ENCODE measurements around the gene PNPO. TPM values are rescaled to one million over a fixed set of nuclear protein-coding genes. Genes with fewer than 3 reads are reported as not detected.
"Not testable (repeated sequence)": the region's sequence is repeated elsewhere in the genome, so short reads cannot be mapped to it uniquely, and the experiment has no call there.

The PNPO gene
- total and polyA plus RNA-seq, 7 donors: 9.6 to 16.5 (median 14.3) TPM

DNA sequence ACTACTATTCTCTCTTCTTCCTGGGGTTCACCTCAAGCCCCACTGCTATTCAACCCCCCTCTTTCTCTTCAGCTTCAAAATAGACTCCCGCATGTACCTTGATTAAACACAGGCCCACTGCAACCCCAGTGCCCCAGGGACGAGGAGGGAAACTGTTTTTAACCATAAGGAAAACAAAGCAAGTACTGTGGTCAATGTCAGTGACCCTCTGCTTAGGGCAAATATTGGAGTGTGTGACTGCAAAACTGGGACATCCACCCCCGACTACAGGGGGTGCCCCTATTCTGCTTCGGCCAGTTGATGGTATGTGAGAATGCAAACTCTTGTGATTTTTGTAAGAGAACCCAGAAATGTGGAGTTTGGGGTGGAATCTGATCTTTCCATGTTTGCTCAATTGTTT, 9.5 kb upstream of the PNPO start:
- no peak for TF ChIP-seq POLR2A (IDR thresholded peaks at IDR 0.05)
- no peak for TF ChIP-seq EP300 (IDR thresholded peaks at IDR 0.05)
- no peak for TF ChIP-seq POLR2AphosphoS5 (IDR thresholded peaks at IDR 0.05)
- TF ChIP-seq, protein P1, sequence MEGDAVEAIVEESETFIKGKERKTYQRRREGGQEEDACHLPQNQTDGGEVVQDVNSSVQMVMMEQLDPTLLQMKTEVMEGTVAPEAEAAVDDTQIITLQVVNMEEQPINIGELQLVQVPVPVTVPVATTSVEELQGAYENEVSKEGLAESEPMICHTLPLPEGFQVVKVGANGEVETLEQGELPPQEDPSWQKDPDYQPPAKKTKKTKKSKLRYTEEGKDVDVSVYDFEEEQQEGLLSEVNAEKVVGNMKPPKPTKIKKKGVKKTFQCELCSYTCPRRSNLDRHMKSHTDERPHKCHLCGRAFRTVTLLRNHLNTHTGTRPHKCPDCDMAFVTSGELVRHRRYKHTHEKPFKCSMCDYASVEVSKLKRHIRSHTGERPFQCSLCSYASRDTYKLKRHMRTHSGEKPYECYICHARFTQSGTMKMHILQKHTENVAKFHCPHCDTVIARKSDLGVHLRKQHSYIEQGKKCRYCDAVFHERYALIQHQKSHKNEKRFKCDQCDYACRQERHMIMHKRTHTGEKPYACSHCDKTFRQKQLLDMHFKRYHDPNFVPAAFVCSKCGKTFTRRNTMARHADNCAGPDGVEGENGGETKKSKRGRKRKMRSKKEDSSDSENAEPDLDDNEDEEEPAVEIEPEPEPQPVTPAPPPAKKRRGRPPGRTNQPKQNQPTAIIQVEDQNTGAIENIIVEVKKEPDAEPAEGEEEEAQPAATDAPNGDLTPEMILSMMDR (IDR thresholded peaks at IDR 0.05): no peak
- H3K36me3 ChIP-seq: peaks cover 0 to 32% (median 9%) of the 10 kb centered on the region in 4 donors
- H3K4me1 ChIP-seq: no peaks in the 10 kb centered on the region
- no peak overlapping the region for H3K4me3 ChIP-seq
- no peaks in the 10 kb centered on the region for H3K27me3 ChIP-seq
- no peaks in the 10 kb centered on the region for H3K9me3 ChIP-seq
- DNase-seq: no peak
- intact Hi-C loops (cut with DNase I): no loop called here
- no peak overlapping the region for H3K27ac ChIP-seq
- WGBS, 2 donors: 86 to 88% methylated on average over 4 of the region's 4 CpGs

DNA sequence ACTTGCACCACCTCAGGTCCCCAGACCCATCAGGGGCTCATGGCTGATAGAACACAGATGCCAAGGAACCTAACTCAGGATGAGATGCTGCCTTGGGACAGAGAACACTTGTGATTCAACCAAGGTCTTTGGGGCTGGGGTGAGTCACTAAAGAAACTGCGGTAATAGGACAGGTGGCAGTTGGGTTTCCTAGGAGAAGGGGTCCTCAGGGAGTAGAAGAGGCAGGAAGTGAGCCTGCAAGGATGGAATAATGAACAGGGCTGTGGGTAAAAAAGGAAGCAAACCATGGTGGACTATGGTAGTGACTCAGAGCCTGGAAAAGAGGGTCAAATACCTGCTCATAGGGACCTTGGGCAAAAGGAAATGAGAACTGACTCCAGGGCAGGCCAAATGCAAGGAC, 6.5 kb upstream of the PNPO start:
- Histone ChIP-seq H3K27me3 (no peaks in the 10 kb centered on the region), H3K36me3 (peaks cover 0 to 12% (median 0%) of the 10 kb centered on the region in 4 donors), H3K9me3 (no peaks in the 10 kb centered on the region), H3K4me3 (no peak overlapping the region), H3K27ac (no peak overlapping the region), H3K4me1 (no peaks in the 10 kb centered on the region)
- intact Hi-C loops (cut with DNase I): no loop called here
- TF ChIP-seq, protein P1 (IDR thresholded peaks at IDR 0.05): no peak
- TF ChIP-seq POLR2AphosphoS5 (IDR thresholded peaks at IDR 0.05) (no peak), EP300 (IDR thresholded peaks at IDR 0.05) (no peak)
- WGBS, 2 donors: 91 to 97% methylated on average over 1 of the region's 1 CpG
- DNase-seq: no peak

DNA sequence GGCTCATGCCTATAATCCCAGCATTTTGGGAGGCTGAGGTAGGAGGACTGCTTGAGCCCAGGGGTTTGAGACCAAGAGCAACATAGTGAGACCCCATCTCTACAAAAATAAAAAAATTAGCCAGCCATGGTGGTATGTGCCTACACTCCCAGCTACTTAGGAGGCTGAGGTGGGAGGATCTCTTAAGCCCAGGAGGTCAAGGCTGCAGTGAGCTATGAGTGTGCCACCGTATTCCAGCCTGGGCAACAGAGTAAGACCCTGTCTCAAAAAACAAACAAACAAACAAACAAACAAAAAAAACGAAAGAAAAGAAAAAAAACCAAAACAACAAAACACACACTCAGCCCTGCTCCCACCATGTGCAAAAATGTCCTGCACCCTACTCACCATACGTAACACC, 5.9 kb upstream of the PNPO start:
- H3K36me3 ChIP-seq; H3K27ac ChIP-seq; H3K4me3 ChIP-seq; H3K9me3 ChIP-seq; DNase-seq; intact Hi-C loops (cut with DNase I); H3K27me3 ChIP-seq; H3K4me1 ChIP-seq: not testable (repeated sequence)
- WGBS, 2 donors: 72 to 85% methylated on average over 3 of the region's 3 CpGs

DNA sequence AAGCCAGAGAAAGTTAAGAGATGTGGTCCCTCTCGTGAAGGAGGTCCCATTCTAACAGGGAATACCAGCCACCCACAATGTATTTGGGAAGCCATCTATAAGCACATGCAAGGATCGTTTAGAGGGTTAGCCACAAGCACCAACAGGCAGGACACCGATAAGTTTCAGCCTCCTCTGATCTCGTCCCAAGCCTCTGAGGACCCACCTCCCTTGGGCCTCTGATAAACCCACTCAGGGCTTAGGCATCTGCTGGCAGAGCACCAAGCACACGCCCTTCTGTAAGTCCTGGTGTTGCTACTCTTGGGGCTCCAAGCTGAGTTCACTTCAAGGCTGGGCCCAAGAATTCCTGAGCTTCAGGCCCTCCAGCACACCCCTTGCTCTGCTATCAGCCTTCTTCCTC, 5.4 kb upstream of the PNPO start:
- H3K4me1 ChIP-seq: peaks cover 0 to 8% (median 6%) of the 10 kb centered on the region in 4 donors
- no peaks in the 10 kb centered on the region for H3K9me3 ChIP-seq
- DNase-seq: no peak
- no peaks in the 10 kb centered on the region for H3K27me3 ChIP-seq
- intact Hi-C loops (cut with DNase I): no loop called here
- H3K4me3 ChIP-seq: no peak overlapping the region
- TF ChIP-seq, protein P1 (IDR thresholded peaks at IDR 0.05): no peak
- TF ChIP-seq POLR2A (IDR thresholded peaks at IDR 0.05) (no peak), POLR2AphosphoS5 (IDR thresholded peaks at IDR 0.05) (no peak), EP300 (IDR thresholded peaks at IDR 0.05) (no peak)
- H3K36me3 ChIP-seq: peaks cover 0 to 6% (median 0%) of the 10 kb centered on the region in 4 donors
- H3K27ac ChIP-seq: no peak overlapping the region
- WGBS, 2 donors: 81 to 84% methylated on average over 5 of the region's 5 CpGs

DNA sequence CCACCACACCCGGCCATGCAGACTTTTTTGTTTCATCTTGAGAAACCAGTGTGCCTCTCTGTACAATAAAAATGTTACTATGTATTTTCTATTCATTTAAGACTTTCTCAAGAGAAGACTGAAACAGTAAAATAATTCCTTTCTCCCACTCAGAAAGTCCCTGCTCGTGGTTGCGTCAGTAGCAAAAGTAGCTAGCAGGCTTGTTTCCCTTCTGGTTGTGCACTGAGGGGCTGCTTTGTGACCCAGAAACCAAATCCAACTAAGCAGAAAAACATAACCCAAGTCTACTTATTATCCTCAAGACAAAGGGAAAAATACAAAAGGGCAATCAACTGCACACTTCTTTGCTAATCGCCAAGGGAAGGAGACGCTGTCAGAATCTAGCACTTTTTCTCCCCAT, 3.4 kb upstream of the PNPO start:
- WGBS, 2 donors: 80 to 89% methylated on average over 5 of the region's 5 CpGs
- no peak overlapping the region for H3K27ac ChIP-seq
- intact Hi-C loops (cut with DNase I): no loop called here
- peaks cover 0 to 4% (median 0%) of the 10 kb centered on the region in 4 donors for H3K36me3 ChIP-seq
- TF ChIP-seq POLR2A (IDR thresholded peaks at IDR 0.05) (no peak), EP300 (IDR thresholded peaks at IDR 0.05) (no peak), POLR2AphosphoS5 (IDR thresholded peaks at IDR 0.05) (no peak)
- TF ChIP-seq, protein P1 (IDR thresholded peaks at IDR 0.05): no peak
- DNase-seq: no peak
- H3K4me3 ChIP-seq: no peak overlapping the region
- H3K4me1 ChIP-seq: peaks cover 0 to 24% (median 17%) of the 10 kb centered on the region in 4 donors
- no peaks in the 10 kb centered on the region for H3K27me3 ChIP-seq
- no peaks in the 10 kb centered on the region for H3K9me3 ChIP-seq

Measured in sigmoid colon (tissue), 7 donors.